Stimulated activated CD8-positive, alpha-beta memory T cell treated with anti-CD3 and anti-CD28 coated beads, Interleukin-2, amount 100 ng/mL, for 1 hour (primary cell): ENCODE results near the gene RNF149.

Source experiments
- DNase-seq, 2 donors: peaks; one replicate each; pipeline ENCODE4 v3.0.0-alpha.2; 2020; ENCODE audit warnings: low read depth in 2 of 2

The RNF149 gene

GRCh38 chr2:101230541-101231001 is 77.9 kb downstream of the RNF149 start:
- DNase-seq = no peak
